D341Med (cell line): ENCODE results near the gene PELO.

ENCODE experiments used
- DNase-seq: peaks from one replicate; pipeline ENCODE4 v3.0.0; 2012; ENCODE audit warnings: low spot score

The PELO gene

DNA sequence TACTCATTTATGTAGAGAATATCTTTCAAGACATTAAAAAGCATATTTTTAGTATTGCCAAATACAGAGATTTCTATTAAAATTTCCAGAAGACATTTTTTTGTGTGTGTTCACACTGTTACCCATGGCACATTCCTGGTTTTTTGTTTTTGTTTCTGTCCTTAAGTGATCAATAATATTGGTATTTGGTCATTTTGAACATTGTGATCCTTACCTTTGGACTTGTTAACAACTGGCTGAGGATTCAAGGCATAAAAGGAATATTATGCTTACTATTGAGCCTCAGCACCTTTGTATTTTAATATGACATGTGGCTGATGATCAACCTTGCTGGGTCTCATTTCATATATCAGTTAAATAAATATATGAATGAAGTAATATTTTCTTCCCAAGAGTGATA lies 41.9 kb downstream of the PELO start:
- no peak for DNase-seq

DNA sequence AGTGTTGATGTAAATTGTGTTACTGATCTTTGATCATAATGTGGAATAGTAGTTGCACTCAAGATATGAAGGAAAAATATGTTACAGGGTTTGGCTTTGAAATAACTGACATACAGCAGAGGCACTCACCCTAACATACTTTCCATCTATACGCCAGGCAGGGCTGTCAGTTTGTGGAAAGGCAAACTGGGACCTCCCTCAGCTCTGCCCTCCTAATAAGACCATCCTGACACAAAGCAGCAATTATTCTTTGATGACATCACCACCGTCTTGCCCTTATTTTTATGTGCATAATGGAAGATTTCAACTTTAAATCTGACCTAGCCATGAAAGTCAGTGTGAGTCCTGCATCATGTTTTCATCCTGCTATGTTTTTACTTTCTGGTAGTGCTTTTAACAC lies 42.9 kb downstream of the PELO start:
- no peak for DNase-seq

DNA sequence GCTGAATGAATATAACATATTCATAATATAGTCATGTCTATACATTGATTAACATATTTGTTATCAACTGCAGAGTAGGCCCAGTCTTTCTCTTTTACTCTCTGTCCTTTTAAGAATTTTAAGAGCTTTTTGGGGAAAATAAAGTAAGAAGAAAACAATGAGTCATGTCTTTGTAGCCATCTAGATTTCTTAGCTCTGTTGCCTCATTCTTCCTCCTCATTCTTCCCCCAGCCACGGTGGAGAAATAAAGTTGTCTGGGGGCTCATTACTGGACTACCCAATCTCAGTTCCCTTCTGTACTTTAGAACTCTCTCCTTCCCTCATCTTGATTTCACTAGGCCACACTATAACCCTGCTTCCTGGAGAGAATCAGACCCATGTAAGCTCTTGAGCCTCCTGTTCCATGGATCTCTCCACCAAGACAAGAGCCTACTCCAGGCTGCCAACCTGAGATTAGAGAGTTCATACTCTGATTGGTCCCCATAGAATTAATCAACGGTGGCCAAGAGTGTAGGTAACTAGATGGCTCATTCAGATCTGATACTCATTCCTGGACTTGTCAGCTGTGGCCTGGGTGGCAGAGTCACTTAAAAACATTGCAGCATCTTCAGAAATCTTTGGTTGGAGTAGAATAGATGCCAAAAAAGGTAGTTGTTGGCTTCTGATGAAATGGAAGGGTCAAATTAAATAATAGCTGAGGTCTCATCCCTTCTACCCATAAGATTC lies 44.2 kb downstream of the PELO start:
- DNase-seq: no peak

DNA sequence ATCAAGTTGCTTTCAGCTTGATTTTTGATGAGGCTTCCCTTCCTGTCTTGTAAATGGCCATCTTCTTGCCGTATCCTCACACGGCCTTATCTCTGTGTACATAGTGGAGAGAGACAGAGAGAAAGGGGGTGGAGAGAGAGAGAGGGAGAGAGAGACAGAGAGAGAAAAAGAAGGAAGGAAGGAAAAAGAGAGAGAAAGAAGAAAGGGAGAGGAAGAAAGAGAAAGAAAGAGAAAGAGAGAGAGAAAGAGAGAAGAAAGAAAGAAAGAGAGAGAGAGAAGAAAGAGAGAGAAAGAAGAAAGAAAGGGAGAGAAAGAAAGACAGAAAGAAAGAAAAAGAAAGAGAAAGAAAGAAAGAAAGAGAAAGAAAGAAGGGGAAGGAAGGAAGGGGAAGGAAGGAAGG lies 46.6 kb downstream of the PELO start:
- DNase-seq: no peak

DNA sequence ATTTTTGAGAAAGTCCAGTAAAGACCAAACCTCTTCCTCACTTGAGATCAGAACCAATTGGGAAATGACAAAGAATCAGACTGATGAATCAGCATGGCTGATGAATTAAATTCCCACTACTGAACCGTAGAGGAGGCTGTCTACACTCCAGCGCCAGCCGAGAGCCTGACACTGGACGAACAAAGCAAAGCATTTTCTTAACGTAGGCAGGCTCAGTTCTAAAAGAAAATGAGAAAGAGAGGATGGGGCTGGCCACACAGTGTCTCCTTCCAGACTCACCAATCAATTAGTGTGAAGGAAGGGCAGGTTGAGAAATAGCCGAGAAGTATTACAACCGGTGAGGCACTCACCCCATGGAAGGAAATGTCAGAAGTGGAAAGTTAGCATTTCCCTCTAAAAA lies 49.4 kb downstream of the PELO start:
- no peak for DNase-seq
